Hematopoietic multipotent progenitor cell treated with erythropoietin and hydrocortisone succinate and interleukin-3 and kit ligand, for 8 days (in vitro differentiated cells): ENCODE data around the gene ABCF3.
"Not testable (repeated sequence)": the region's sequence is repeated elsewhere in the genome, so short reads cannot be mapped to it uniquely, and the experiment has no call there.

Experiments used
- DNase-seq: peaks from one replicate; pipeline ENCODE4 v3.0.0-alpha.2; 2015

The ABCF3 gene, protein sequence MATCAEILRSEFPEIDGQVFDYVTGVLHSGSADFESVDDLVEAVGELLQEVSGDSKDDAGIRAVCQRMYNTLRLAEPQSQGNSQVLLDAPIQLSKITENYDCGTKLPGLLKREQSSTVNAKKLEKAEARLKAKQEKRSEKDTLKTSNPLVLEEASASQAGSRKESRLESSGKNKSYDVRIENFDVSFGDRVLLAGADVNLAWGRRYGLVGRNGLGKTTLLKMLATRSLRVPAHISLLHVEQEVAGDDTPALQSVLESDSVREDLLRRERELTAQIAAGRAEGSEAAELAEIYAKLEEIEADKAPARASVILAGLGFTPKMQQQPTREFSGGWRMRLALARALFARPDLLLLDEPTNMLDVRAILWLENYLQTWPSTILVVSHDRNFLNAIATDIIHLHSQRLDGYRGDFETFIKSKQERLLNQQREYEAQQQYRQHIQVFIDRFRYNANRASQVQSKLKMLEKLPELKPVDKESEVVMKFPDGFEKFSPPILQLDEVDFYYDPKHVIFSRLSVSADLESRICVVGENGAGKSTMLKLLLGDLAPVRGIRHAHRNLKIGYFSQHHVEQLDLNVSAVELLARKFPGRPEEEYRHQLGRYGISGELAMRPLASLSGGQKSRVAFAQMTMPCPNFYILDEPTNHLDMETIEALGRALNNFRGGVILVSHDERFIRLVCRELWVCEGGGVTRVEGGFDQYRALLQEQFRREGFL

DNA sequence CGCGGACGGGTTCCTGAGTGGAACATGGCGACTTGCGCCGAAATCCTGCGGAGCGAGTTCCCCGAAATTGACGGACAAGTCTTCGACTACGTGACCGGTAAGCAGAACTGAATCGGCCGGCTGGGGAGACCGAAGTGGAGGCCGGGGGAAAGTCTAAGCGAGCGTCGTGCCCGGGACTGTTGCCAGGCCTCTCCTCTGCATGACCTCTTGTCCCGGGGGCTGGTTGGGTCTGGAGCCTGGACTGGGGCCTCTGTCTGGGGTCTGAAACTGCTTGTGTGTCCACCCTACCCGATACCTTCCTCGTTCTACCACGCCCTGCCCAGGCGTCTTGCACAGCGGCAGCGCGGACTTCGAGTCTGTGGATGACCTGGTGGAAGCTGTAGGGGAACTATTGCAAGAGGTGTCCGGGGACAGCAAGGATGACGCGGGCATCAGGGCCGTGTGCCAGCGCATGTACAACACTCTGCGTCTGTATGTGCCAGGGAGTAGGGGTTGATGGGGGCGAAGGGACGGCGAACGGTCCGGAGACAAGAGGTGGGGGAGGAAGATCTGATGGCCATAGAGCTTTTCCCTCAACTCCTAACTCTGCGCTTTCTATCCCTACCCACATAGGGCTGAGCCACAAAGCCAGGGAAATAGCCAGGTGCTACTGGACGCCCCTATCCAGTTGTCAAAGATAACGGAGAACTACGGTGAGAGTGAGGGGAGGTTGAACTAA is at the start of gene ABCF3:
Gene ABCF3, plus strand, starts transcription at position 16 of the 718 bp plus-strand sequence. Its CDS starts 9 bp downstream, at position 25.
- no peak for DNase-seq

DNA sequence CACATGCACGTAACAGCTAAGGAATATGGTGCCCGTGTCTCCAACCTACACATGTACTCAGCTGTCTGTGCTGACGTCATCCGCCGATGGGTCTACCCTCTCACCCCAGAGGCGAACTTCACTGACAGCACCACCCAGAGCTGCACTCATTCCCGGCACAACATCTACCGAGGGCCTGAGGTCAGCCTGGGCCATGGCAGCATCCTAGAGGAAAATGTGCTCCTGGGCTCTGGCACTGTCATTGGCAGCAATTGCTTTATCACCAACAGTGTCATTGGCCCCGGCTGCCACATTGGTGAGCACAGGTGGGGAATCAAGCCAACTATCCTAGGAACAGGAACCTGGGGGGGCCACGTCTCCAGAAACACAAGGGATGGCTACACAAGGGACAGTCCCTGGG is 45.6 kb upstream of the ABCF3 start:
- no peak for DNase-seq

GRCh38 chr3:184142199-184142598 is 43.8 kb upstream of the ABCF3 start:
- no peak for DNase-seq

DNA sequence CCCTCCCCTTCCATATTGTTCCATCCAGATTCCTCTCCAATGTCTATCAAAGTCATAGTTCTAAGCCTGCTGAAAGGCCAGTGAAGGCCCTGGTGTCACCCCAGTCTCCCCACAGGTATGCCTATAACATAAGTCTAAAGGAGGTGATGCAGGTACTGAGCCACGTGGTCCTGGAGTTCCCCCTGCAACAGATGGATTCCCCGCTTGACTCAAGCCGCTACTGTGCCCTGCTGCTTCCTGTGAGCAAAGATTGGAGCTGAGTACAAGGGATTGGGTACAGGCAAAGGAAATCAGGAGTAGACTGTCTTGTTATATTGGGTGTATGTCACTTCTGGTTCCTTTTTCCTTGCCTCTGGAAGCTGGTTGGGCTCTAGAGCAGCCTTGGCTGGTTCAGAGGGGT is 42.7 kb upstream of the ABCF3 start:
- no peak for DNase-seq

GRCh38 chr3:184144505-184144904 is 41.5 kb upstream of the ABCF3 start:
- DNase-seq, result no peak

DNA sequence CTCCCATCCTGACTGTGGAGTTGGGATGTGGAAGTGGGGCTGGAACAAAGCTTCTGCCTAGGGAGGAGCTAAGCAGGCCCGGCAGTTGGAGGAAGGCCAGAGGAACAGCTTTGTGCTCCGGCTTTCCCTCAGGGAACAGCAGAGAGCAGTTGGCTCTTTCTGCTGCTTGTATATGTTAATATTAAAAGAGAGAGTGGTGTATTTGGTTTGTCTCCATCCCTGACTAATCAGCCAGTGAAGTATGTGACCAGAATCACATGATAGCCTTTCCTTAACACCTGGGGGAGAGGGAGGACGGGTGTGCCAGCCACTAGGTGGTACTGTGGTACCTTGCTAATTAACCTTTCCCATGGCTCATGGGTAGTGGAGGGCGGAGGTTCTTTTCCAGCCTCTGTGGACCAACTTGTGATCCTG is 40.9 kb upstream of the ABCF3 start:
- peak; percentile 59 for DNase-seq

DNA sequence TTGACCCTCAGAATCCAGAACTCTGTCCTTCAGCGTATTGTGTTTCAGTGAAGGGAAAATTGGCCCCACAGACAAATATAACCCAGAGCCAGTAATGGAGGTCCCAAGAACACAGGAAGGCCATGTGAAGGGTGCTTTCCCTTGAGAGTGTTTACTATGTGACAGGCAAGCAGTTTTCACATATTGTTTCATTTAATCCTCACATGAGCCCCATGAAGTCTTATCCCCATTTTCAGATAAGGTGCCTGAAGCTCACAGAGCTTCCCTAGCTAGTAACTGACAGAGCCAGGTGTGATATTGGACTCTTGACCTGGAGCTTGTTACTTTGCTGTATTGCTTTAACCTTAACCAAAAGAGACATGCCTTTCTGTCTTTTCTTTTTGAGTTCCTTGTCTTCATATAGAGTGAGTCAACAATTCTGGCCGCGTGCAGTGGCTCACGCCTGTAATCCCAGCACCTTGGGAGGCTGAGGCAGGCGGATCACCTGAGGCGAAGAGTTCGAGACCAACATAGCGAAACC is 40.2 kb upstream of the ABCF3 start:
- no peak for DNase-seq

- DNase-seq, result no peak
Observed at GRCh38 chr3:184148076-184148475, 37.9 kb upstream of the ABCF3 start.

GRCh38 chr3:184149123-184149522 is 36.9 kb upstream of the ABCF3 start:
- no peak for DNase-seq

DNA sequence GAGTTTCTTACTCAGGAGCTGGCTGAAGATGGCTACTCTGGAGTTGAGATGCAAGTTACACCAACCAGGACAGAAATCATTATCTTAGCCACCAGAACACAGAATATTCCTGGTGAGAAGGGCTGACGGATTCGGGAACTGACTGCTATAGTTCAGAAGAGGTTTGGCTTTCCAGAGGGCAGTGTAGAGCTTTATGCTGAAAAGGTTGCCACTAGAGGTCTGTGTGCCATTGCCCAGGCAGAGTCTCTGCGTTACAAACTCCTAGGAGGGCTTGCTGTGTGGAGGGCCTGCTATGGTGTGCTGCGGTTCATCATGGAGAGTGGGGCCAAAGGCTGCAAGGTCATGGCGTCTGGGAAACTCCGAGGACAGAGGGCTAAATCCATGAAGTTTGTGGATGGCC is 36.2 kb upstream of the ABCF3 start:
- DNase-seq, result not testable (repeated sequence)

DNA sequence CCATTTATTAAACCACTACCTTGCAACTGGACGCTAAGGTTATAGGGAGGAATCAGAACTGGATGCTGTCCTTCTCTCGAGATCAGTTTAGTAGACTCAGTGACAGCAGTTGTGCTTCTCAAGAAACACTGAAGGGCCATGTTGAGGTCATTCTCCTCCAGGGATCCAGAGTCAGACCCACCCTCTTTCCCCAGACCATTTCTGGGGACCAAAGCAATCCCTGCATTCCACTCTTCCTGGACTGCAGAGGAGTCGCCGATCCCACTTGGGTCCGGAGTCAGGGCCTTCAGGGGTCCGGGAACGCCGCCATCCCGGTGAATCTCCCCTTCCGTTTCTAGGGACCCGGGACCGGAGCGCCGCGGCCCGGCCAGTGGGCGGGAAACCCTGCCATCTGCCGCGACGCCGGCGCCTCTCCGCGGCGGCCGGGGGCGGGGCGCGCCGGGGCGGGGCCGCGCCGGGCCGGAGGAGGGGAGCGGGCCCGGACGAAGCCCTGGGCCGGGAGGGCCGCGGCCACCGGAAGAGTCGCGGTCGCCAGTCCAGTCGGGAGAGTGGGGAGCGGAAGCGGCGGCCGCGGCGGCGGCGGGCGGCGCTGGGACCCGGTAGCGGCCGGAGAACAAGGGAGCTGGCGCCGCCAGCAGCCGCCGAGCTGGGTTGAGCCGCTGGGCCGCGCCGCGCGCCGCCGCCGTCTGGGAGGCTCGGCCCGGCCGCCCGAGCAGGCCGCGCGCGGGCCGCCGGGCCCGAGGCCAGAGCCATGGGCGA is 30.9 kb upstream of the ABCF3 start, which contains the start of gene DVL3:
Gene DVL3, plus strand, starts transcription at position 493 of the 759 bp plus-strand sequence. Its CDS starts 259 bp downstream, at position 752.
- DNase-seq, result peak; percentile 33

DNA sequence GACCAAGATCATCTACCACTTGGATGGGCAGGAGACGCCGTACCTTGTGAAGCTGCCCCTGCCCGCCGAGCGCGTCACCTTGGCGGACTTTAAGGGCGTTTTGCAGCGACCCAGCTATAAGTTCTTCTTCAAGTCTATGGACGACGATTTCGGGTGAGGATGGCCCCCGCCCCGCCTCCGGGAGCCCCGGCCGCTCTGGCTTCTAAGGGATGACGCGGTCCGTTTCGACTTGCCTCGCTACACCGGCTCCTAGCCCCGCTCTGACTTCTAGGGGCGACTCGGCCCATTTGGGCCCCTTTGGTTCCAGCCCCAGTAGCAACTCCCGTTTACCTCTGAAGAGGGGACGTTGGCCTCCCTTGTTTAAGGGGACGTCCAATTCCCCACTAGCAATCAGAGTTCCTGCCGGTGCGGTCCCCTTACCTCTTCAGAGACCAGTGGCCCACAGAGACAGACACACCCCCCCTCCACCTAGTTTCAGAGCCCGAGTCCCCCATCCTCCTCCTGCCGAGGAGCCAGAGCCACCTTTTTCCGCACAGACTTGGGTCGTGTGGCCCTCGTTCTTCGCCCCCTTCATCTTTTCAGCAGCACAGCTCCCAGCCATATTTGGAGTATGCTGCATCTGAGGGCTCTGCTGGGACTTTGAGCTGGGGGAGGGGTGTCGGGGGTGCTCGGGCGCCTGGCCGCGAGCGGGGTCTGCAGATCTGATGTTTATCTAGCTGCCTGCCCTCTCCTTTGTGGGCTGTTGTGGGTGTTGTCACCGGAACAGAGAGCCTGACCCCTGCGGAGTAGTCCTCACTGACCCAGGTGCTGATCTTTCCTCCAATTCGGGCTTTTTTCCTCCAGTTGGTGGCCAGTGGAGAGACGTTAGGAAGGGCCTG is 30.1 kb upstream of the ABCF3 start:
- DNase-seq, result peak; percentile 33

GRCh38 chr3:184156522-184156955 is 29.5 kb upstream of the ABCF3 start:
- no peak for DNase-seq

DNA sequence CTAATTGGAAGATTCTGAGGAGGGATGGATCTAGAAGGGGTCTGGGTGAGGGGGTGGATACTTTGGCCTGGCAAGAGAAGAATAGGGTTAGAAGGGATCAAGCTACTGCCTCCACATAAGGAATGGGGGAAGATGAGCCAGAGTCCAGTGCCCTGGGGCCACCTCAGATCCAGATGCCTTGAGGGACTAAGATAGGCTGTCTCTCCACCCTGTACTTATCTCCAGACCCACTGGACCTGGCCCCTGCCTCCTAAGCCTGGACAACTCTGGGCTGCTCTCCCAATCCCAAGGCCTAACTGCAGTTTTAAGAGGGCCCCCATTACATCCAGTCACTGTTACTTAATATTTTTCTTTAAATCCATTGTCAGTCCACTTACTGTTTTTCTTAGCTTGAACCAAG is 28.8 kb upstream of the ABCF3 start:
- no peak for DNase-seq

DNA sequence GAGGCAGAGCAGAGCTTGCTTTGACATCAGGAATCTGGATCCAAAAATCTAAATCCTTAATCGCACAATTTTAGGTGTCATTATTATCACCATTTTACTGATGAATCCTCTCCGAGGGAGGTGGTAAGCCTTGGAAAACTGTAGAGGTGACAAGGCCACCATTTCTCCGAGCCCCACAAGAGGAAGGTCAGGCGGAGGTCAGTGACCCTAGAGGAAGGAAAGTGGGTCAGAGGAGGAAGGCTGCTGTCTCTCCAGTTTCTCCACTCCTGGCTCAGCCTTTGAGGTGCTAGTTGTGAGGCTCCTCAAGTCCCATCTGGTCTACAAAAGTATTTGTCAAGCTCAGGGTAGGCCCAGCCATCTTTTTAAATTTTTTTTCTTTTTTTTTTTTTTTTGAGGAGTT is 27.6 kb upstream of the ABCF3 start:
- DNase-seq, result no peak

DNA sequence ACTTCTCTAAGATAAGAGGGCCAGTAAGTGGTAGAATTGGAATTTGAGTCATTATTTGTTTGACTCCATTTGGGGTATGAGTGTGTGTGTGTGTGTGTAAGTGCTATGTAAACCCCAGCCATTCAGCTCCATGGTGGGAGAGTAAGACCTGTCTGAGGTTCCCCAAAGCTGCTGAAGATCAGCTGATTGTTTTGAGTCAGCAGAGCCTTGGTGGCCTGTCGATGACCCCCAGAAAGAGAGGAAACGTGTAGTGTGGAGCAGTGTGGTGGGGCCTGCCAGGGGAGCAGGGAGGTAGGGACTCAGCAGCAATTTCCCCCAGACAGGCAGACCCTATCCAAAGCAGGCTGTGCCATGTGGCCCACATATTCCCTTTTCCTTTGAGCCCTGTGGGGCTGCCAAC is 25.5 kb upstream of the ABCF3 start:
- no peak for DNase-seq

- DNase-seq, result not testable (repeated sequence)
Observed at GRCh38 chr3:184162571-184163070, 23.4 kb upstream of the ABCF3 start.

DNA sequence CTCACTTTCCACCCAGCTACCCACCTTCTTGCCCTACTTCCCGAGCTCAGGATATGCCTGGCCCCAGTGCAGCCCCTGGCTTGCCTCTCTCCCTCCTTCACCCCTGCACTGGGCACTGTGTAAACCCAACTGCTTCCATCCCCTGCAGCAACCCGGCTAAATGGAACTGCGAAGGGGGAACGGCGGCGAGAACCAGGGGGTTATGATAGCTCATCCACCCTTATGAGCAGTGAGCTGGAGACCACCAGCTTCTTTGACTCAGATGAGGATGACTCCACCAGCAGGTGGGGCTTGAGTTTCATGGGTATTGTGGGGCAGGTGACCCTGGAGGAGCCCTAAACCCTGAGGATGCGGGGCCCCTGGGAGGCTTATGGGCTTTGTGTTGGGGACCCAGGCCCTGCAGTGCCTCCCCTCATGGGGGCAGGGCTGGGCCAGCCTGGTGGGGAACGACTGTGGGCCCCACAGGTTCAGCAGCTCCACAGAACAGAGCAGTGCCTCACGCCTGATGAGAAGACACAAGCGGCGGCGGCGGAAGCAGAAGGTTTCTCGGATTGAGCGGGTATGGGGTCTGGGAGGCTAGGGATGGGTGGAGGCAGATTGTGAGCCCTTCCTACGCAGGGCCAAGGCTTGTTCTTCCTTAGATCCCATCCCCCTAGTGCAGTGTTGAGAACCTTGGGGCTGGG is 21.2 kb upstream of the ABCF3 start:
- no peak for DNase-seq

DNA sequence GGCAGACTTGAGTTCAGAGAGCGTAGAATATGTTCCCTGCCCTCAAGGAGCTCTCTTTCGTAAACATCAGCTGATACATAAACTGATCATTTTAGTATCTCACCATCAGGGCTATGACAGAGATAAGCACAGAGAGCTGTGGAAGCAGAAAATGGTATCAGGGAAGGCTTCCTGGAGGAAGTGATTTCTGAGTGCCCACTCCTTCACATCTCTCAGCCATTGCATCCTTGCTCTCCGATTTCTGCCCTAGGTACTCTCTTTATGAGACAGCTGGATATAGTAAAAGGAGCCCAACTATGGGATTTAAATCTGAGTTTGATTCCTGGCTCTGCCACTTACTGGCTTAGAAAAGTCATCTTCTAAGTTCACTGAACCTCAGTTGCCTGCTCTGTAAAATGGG is 20.5 kb upstream of the ABCF3 start:
- DNase-seq, result no peak

GRCh38 chr3:184166671-184167070 is 19.3 kb upstream of the ABCF3 start:
- no peak for DNase-seq

DNA sequence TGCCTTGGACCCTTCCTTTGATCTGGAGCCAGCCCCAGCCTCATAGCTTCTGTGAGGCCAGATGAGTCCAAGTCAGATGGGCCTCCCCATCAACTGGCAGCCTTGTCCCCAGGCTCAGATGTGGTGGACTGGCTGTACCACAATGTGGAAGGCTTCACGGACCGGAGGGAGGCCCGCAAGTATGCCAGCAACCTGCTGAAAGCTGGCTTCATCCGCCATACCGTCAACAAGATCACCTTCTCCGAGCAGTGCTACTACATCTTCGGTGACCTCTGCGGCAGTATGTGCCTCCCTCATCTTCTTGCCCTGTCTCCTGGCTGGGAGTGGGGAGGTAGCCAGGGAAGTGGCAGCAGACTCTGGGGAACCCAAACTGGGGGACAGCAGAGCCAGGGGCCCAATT is 18.2 kb upstream of the ABCF3 start:
- no peak for DNase-seq
